ENCODE measurements around the gene LARP1. TPM values are rescaled to one million over a fixed set of nuclear protein-coding genes. Genes with fewer than 3 reads are reported as not detected.

The LARP1 gene
- polyA plus RNA-seq, 1 donor (not counting 4 experiments of a cell fraction or from before 2014, with no cell fraction given), result 65.6 TPM

DNA sequence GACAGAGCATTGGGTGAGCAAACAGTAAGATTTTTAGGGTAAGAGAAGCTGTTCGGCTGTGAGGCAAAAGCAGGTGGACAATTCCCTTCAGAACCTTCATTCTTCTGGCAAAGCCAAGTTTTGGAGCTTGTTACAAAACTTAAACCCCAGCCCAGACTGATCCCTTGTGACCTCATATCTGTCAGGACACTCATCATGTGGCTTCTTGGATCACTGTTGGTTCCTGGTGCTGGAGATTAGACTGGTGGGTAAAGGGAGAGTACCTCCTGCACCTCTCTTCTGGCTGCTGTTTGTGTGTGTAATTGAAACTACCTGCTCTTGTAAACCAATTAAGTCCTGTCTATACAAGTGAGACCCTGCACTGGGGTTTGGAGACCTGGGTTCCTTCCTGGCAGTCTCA is 21.0 kb downstream of the LARP1 start:
- Histone ChIP-seq H3K9me1 (ENCODE audit: control insufficient read depth, extremely low read depth, insufficient read depth, low read length) (peaks cover 10% of the 10 kb centered on the region), H3K9ac (ENCODE audit: control insufficient read depth, extremely low read depth, insufficient read depth, low read length) (no peak overlapping the region), H3K79me2 (ENCODE audit: control insufficient read depth, insufficient read depth, low read length) (peaks cover 99% of the 10 kb centered on the region), H3K4me2 (ENCODE audit: control insufficient read depth, extremely low read depth, insufficient read depth, low read depth, low read length) (no peak overlapping the region), H3K4me3 (ENCODE audit: control insufficient read depth in 2 of 3, extremely low read depth in 1 of 3, insufficient read depth in 2 of 3, low read depth in 1 of 3, low read length in 3 of 3) (no peak overlapping the region), H3K4me1 (ENCODE audit: control insufficient read depth, extremely low read depth, insufficient read depth, low read length) (peaks cover 20% of the 10 kb centered on the region), H2AFZ (ENCODE audit: control insufficient read depth, low read length) (no peak overlapping the region), H4K20me1 (ENCODE audit: control insufficient read depth, extremely low read depth, insufficient read depth, low read length) (peaks cover 62% of the 10 kb centered on the region), H3K27me3 (ENCODE audit: control insufficient read depth, extremely low read depth, insufficient read depth, low read length) (no peaks in the 10 kb centered on the region), H3K27ac (ENCODE audit: control insufficient read depth, insufficient read depth, low read length) (no peak overlapping the region), H3K9me3 (ENCODE audit: control insufficient read depth, low read depth, low read length) (no peaks in the 10 kb centered on the region), H3K36me3 (ENCODE audit: control insufficient read depth in 2 of 2, extremely low read depth in 1 of 2, insufficient read depth in 2 of 2, low read length in 2 of 2) (peaks cover 2 to 15% of the 10 kb centered on the region in 2 experiments)
- dilution Hi-C loops (cut with MboI; ENCODE audit: extremely low pct_ligation_motif_present, low sequenced_read_pairs), result no loop called here
- DNase-seq (ENCODE audit: low read depth, low spot score) (no peak), FAIRE-seq (no peak)
- TF ChIP-seq CTCF (optimal IDR thresholded peaks at IDR 0.05 in 1 of 3, IDR thresholded peaks at IDR 0.05 in 1 of 3, conservative IDR thresholded peaks at IDR 0.05 in 1 of 3; ENCODE audit: extremely low read depth in 1 of 3, insufficient read depth in 2 of 3, low read length in 3 of 3) (no peak), EZH2 (IDR thresholded peaks at IDR 0.05; ENCODE audit: low read length) (no peak)

DNA sequence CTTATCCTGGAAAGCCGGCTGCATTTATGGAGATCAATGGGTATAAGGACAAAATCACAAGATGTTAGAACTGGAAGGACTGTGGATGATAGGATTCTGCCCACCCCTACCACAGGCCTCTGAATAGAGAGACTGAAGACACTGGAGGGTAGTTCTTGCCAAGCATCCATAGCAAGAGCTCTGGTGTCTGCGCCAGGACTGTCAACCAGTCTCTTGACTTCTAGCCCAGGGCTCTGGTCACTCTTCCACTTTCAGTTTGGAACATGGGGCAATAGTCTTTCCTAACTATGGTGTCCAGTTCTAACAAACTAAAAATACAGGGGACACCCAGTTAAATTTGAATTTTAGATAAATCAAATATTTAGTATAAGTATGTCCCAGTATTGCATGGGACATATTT is 23.4 kb downstream of the LARP1 start:
- Histone ChIP-seq H3K9me1 (ENCODE audit: control insufficient read depth, extremely low read depth, insufficient read depth, low read length) (peaks cover 7% of the 10 kb centered on the region), H3K79me2 (ENCODE audit: control insufficient read depth, insufficient read depth, low read length) (peaks cover 98% of the 10 kb centered on the region), H3K4me1 (ENCODE audit: control insufficient read depth, extremely low read depth, insufficient read depth, low read length) (peaks cover 16% of the 10 kb centered on the region), H3K36me3 (ENCODE audit: control insufficient read depth in 2 of 2, extremely low read depth in 1 of 2, insufficient read depth in 2 of 2, low read length in 2 of 2) (peaks cover 5 to 11% of the 10 kb centered on the region in 2 experiments), H3K27ac (ENCODE audit: control insufficient read depth, insufficient read depth, low read length) (no peak overlapping the region), H3K27me3 (ENCODE audit: control insufficient read depth, extremely low read depth, insufficient read depth, low read length) (no peaks in the 10 kb centered on the region), H3K4me2 (ENCODE audit: control insufficient read depth, extremely low read depth, insufficient read depth, low read depth, low read length) (no peak overlapping the region), H3K9ac (ENCODE audit: control insufficient read depth, extremely low read depth, insufficient read depth, low read length) (no peak overlapping the region), H3K9me3 (ENCODE audit: control insufficient read depth, low read depth, low read length) (no peaks in the 10 kb centered on the region), H4K20me1 (ENCODE audit: control insufficient read depth, extremely low read depth, insufficient read depth, low read length) (peaks cover 66% of the 10 kb centered on the region), H3K4me3 (ENCODE audit: control insufficient read depth in 2 of 3, extremely low read depth in 1 of 3, insufficient read depth in 2 of 3, low read depth in 1 of 3, low read length in 3 of 3) (no peak overlapping the region), H2AFZ (ENCODE audit: control insufficient read depth, low read length) (no peak overlapping the region)
- FAIRE-seq (no peak), DNase-seq (ENCODE audit: low read depth, low spot score) (no peak)
- TF ChIP-seq CTCF (optimal IDR thresholded peaks at IDR 0.05 in 1 of 3, IDR thresholded peaks at IDR 0.05 in 1 of 3, conservative IDR thresholded peaks at IDR 0.05 in 1 of 3; ENCODE audit: extremely low read depth in 1 of 3, insufficient read depth in 2 of 3, low read length in 3 of 3) (no peak), EZH2 (IDR thresholded peaks at IDR 0.05; ENCODE audit: low read length) (no peak)
- dilution Hi-C loops (cut with MboI; ENCODE audit: extremely low pct_ligation_motif_present, low sequenced_read_pairs), result no loop called here
